H1 (cell line): ENCODE measurements around the gene KRTCAP2. TPM values are rescaled to one million over a fixed set of nuclear protein-coding genes. Genes with fewer than 3 reads are reported as not detected.
A peak's percentile ranks its signal among the peaks of the same experiment; 100 is the strongest.

Experiments used
- CTCF ChIA-PET: fragments of 300-600 bp; sonication (Branson Sonifier 250); formaldehyde crosslinking; loops from one replicate; lab custom pipeline; 2021; ENCODE audit not compliant: partially characterized antibody; lab: Charles Lee
- POLR2A ChIA-PET: fragments of 300-600 bp; sonication (Branson Sonifier 250); formaldehyde crosslinking; loops from one replicate; lab custom pipeline; 2021; ENCODE audit warnings: inconsistent platforms; ENCODE audit not compliant: partially characterized antibody; lab: Charles Lee
- DNase-seq, 2 experiments: peaks; one replicate each; pipeline versions ENCODE4 v3.0.0 to v3.0.0-alpha.2; 2010 to 2022; ENCODE audit warnings: low spot score in 2 of 2, low read depth in 1 of 2, mixed read lengths in 1 of 2
- FAIRE-seq: peaks from 2 replicates; lab custom pipeline; 2011; peaks lifted over from hg19 to GRCh38; lab: Jason Lieb, UNC
- H2AFZ ChIP-seq: 2 replicates; pipeline ENCODE4 v1.8.1; 2012; ENCODE audit warnings: low read length, inconsistent platforms
- H2AK5ac ChIP-seq: 2 replicates; pipeline ENCODE4 v1.6.1; 2013; ENCODE audit warnings: low read depth, low read length
- H2BK120ac ChIP-seq: replicated peaks from 2 replicates; pipeline ENCODE3; 2013; ENCODE audit warnings: low read depth, low read length, inconsistent platforms
- H2BK12ac ChIP-seq: 2 replicates; pipeline ENCODE4 v1.6.1; 2013; ENCODE audit warnings: low read depth, low read length
- H2BK15ac ChIP-seq: 2 replicates; pipeline ENCODE4 v1.6.1; 2013; ENCODE audit warnings: low read length
- H2BK20ac ChIP-seq: 2 replicates; pipeline ENCODE4 v1.6.1; 2013; ENCODE audit warnings: low read length
- H2BK5ac ChIP-seq: 2 replicates; pipeline ENCODE4 v1.6.1; 2013; ENCODE audit warnings: low read depth, low read length
- H3K14ac ChIP-seq: 2 replicates; pipeline ENCODE4 v1.6.1; 2013; ENCODE audit warnings: inconsistent platforms; ENCODE audit not compliant: insufficient read length
- H3K18ac ChIP-seq: 2 replicates; pipeline ENCODE4 v1.6.1; 2013; ENCODE audit warnings: low read length; ENCODE audit errors: extremely low read depth
- H3K23ac ChIP-seq: 2 replicates; pipeline ENCODE4 v1.6.1; 2013; ENCODE audit warnings: inconsistent platforms; ENCODE audit not compliant: insufficient read length
- H3K23me2 ChIP-seq: 2 replicates; pipeline ENCODE4 v1.6.1; 2013; ENCODE audit warnings: low read depth, low read length
- H3K27ac ChIP-seq: 2 replicates; pipeline ENCODE4 v1.6.1; 2011; ENCODE audit warnings: low read depth, low read length, inconsistent platforms
- H3K27me3 ChIP-seq, 4 experiments: replicated peaks in 1 of 4; 1 replicate in 1 of 4; 2 replicates in 3 of 4; pipeline versions ENCODE4 v1.6.1 to v1.8.1; 2011 to 2013; ENCODE audit warnings: low read length in 3 of 4, mild to moderate bottlenecking in 3 of 4, inconsistent platforms in 2 of 4, mixed read lengths in 2 of 4, moderate library complexity in 1 of 4; ENCODE audit not compliant: control insufficient read depth in 3 of 4, insufficient read depth in 3 of 4; ENCODE audit errors: extremely low read depth in 1 of 4
- H3K36me3 ChIP-seq, 4 experiments: 2 replicates each; pipeline versions ENCODE4 v1.6.1 to v1.8.1; 2011 to 2013; ENCODE audit warnings: mild to moderate bottlenecking in 4 of 4, low read length in 3 of 4, moderate library complexity in 2 of 4, control low read depth in 1 of 4, inconsistent platforms in 1 of 4; ENCODE audit not compliant: insufficient read depth in 4 of 4, control insufficient read depth in 2 of 4
- H3K4ac ChIP-seq: replicated peaks from 2 replicates; pipeline ENCODE3; 2013; ENCODE audit warnings: low read length, low read depth, mixed read lengths, inconsistent platforms; ENCODE audit not compliant: insufficient read length
- H3K4me1 ChIP-seq, 4 experiments: replicated peaks in 1 of 4; 1 replicate in 1 of 4; 2 replicates in 3 of 4; pipeline versions ENCODE4 v1.6.1 to v1.8.1; 2011 to 2013; ENCODE audit warnings: low read length in 3 of 4, inconsistent platforms in 2 of 4, mixed read lengths in 1 of 4; ENCODE audit not compliant: insufficient read depth in 4 of 4, control insufficient read depth in 3 of 4
- H3K4me2 ChIP-seq, 2 experiments: 2 replicates each; pipeline versions ENCODE4 v1.6.1 to v1.8.1; 2011 to 2013; ENCODE audit warnings: low read depth in 2 of 2, low read length in 2 of 2, control low read depth in 1 of 2, inconsistent platforms in 1 of 2, mild to moderate bottlenecking in 1 of 2; ENCODE audit not compliant: insufficient read depth in 1 of 2
- H3K4me3 ChIP-seq, 4 experiments: fragments of 200-600, 300-600 bp in 1 of 4; sonication (generic), shearing (Covaris generic), sonication (Bioruptor Twin) in 1 of 4; 2 replicates each; pipeline versions ENCODE4 v1.5.1 to v1.8.1; 2011 to 2016; ENCODE audit warnings: low read length in 4 of 4, low read depth in 3 of 4, control low read depth in 2 of 4, inconsistent platforms in 2 of 4, mild to moderate bottlenecking in 2 of 4, mixed read lengths in 1 of 4, moderate library complexity in 1 of 4; ENCODE audit not compliant: insufficient read depth in 2 of 4; ENCODE audit errors: extremely low read depth in 1 of 4
- H3K56ac ChIP-seq: replicated peaks from 2 replicates; pipeline ENCODE3; 2013; ENCODE audit warnings: low read depth, mild to moderate bottlenecking, mixed read lengths, low read length, inconsistent platforms; ENCODE audit not compliant: insufficient read length
- H3K79me1 ChIP-seq: 2 replicates; pipeline ENCODE4 v1.6.1; 2013; ENCODE audit warnings: low read depth, low read length, control low read depth
- H3K79me2 ChIP-seq, 2 experiments: 2 replicates each; pipeline versions ENCODE4 v1.6.1 to v1.8.1; 2012 to 2013; ENCODE audit warnings: low read length in 2 of 2, mild to moderate bottlenecking in 2 of 2, inconsistent platforms in 1 of 2; ENCODE audit not compliant: insufficient read depth in 2 of 2, control insufficient read depth in 1 of 2
- H3K9ac ChIP-seq, 4 experiments: replicated peaks in 1 of 4; 1 replicate in 1 of 4; 2 replicates in 3 of 4; pipeline versions ENCODE4 v1.6.1 to v1.8.1; 2011 to 2013; ENCODE audit warnings: low read depth in 3 of 4, low read length in 3 of 4, control low read depth in 2 of 4, mild to moderate bottlenecking in 2 of 4, moderate library complexity in 2 of 4, inconsistent platforms in 1 of 4; ENCODE audit errors: extremely low read depth in 1 of 4
- H3K9me3 ChIP-seq, 2 experiments: 2 replicates each; pipeline versions ENCODE4 v1.6.1 to v1.8.1; 2012 to 2013; ENCODE audit warnings: mild to moderate bottlenecking in 2 of 2, moderate library complexity in 2 of 2, control low read depth in 1 of 2, inconsistent platforms in 1 of 2, low read depth in 1 of 2, low read length in 1 of 2, mixed read lengths in 1 of 2; ENCODE audit not compliant: insufficient read depth in 2 of 2
- H4K20me1 ChIP-seq, 2 experiments: replicated peaks in 1 of 2; 2 replicates each; pipeline versions ENCODE3 to v1.8.1; 2011 to 2013; ENCODE audit warnings: inconsistent platforms in 2 of 2, low read length in 2 of 2, mild to moderate bottlenecking in 1 of 2; ENCODE audit not compliant: insufficient read depth in 2 of 2, control insufficient read depth in 1 of 2
- H4K5ac ChIP-seq: 2 replicates; pipeline ENCODE4 v1.6.1; 2013; ENCODE audit warnings: low read length, low read depth, mixed read lengths, inconsistent platforms; ENCODE audit not compliant: insufficient read length
- H4K8ac ChIP-seq: 2 replicates; pipeline ENCODE4 v1.8.0; 2013; ENCODE audit warnings: mild to moderate bottlenecking, moderate library complexity, low read length, inconsistent platforms; ENCODE audit not compliant: insufficient read depth; ENCODE audit errors: extremely low read depth
- H4K91ac ChIP-seq: replicated peaks from 2 replicates; pipeline ENCODE3; 2013; ENCODE audit warnings: low read length, mixed read lengths, inconsistent platforms; ENCODE audit not compliant: insufficient read length
- CEBPB ChIP-seq: IDR thresholded peaks from 2 replicates; pipeline ENCODE4 v1.6.1; 2012; ENCODE audit warnings: low read depth, low read length
- NANOG ChIP-seq: IDR thresholded peaks from 2 replicates; pipeline ENCODE4 v1.6.1; 2011; ENCODE audit warnings: low read length, low read depth, mild to moderate bottlenecking, inconsistent platforms; ENCODE audit not compliant: insufficient read depth, poor library complexity, severe bottlenecking
- WGBS, 2 experiments: shearing (Covaris generic) in 1 of 2; methylation state at CpG; one replicate each; pipeline versions ENCODE4 v1.1.6 to v1.1.7; 2013 to 2015; ENCODE audit warnings: low lambda C conversion rate in 2 of 2, mixed read lengths in 2 of 2, inconsistent platforms in 1 of 2, low coverage in 1 of 2, missing lambda C conversion rate in 1 of 2; ENCODE audit not compliant: insufficient replicate concordance in 2 of 2, insufficient coverage in 1 of 2, insufficient read length in 1 of 2; ENCODE audit errors: extremely low coverage in 1 of 2, missing lambda C conversion rate in 1 of 2; 5-methylcytosine and 5-hydroxymethylcytosine counted together
- polyA plus RNA-seq, 7 experiments: library from polyadenylated mRNA; depleted of rRNA in 3 of 7; stranded (reverse) in 5 of 7; unstranded in 2 of 7; fragments of >200 nt in 5 of 7; fragments of 200-250 nt in 2 of 7; gene quantifications; 1 replicate in 5 of 7; 2 replicates in 1 of 7; 4 replicates in 1 of 7; pipeline versions ENCODE4 v1.2.1 to v1.2.3, GENCODE V29; 2011 to 2013; ENCODE audit warnings: missing spikeins in 2 of 7, mixed read lengths in 2 of 7
- total RNA-seq: library from RNA; stranded (reverse); fragmentation: NEBNext Ultra II Directional; extraction: Animal tissue kit (Norgen Biotek cat#: 25700); gene quantifications from 2 replicates; pipeline ENCODE4 v1.2.1, GENCODE V29; 2021

KRTCAP2 gene
- total and polyA plus RNA-seq, 2 of the 8 experiments (the other 6 are each of a cell fraction or from before 2014, with no cell fraction given): 146 to 317 TPM

DNA sequence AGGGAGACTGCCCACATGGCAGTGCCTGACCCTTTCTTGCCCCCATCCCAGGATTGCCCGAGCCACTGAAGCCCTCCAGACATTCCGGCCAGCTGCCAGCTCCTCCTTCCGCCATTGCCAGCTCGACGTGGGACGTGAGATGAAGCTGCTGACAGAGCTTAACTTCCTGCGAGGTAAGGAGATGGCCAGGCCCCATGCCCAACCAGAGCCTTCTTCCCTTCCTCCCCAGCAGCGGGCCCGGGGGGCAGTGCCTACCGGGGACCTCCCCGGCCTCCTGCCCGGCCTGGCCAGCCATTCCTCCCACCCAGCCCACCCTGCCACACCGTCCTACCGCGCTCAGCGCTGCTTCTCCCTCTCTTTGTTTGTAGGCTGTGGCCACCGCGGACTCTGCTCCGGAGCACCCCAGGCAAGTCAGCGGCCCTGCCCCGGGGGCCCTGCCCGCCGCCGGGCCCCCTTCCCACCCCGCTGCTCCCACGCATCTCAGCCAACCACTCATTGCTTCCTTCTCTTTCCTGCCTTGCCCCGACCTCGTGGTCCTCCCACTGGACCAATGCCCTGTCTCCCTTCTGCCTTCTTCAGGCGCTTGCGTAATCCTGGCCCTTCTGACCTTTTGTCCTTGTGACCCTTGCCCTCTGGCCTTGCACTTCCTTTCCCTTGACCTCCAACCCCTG lies 5.5 kb upstream of the KRTCAP2 start:
- H3K4ac ChIP-seq: no peak overlapping the region
- H2BK20ac ChIP-seq: no peak overlapping the region
- no peak overlapping the region for H3K56ac ChIP-seq
- no peak overlapping the region for H2BK5ac ChIP-seq
- H3K9me3 ChIP-seq: no peaks in the 10 kb centered on the region
- peaks cover 8 to 10% of the 10 kb centered on the region in 2 experiments for H4K20me1 ChIP-seq
- no peak overlapping the region for H3K14ac ChIP-seq
- H3K27ac ChIP-seq: no peak overlapping the region
- no peak overlapping the region for H4K8ac ChIP-seq
- ChIA-PET CTCF (interaction anchor here (0.7 to 7.9 kb wide), 5 partner anchors 8 to 93 kb away, joined by 3 to 107 read pairs (median 4); partner anchors contain the start of gene THBS3), POLR2A (interaction anchor here (1.6 to 20.5 kb wide), 4 partner anchors 8 to 49 kb away, joined by 3 to 512 read pairs (median 10); partner anchors contain the start of genes MTX1 and THBS3)
- H3K36me3 ChIP-seq: peaks cover 15 to 46% (median 31%) of the 10 kb centered on the region in 4 experiments
- H3K4me1 ChIP-seq: peaks cover 0 to 18% (median 8%) of the 10 kb centered on the region in 4 experiments; a peak in 5 of 7 replicates
- no peak overlapping the region for H2AK5ac ChIP-seq
- H3K4me2 ChIP-seq: no peak overlapping the region
- 94% methylated on average over 15 of the region's 30 CpGs; no CpG with 5 or more reads in 1 of the 2 experiments for WGBS, 2 experiments
- no peak overlapping the region for H3K4me3 ChIP-seq
- no peak overlapping the region for H2BK12ac ChIP-seq
- H3K18ac ChIP-seq: no peak overlapping the region
- H3K9ac ChIP-seq: no peak overlapping the region
- H3K79me1 ChIP-seq: no peaks in the 10 kb centered on the region; the same call in 1 of the 2 replicates
- no peak overlapping the region for H4K91ac ChIP-seq
- H2BK15ac ChIP-seq: no peak overlapping the region
- no peak for TF ChIP-seq NANOG
- TF ChIP-seq CEBPB: peak; percentile 57
- DNase-seq (no peak), FAIRE-seq (no peak)
- no peak overlapping the region for H2BK120ac ChIP-seq
- H3K23ac ChIP-seq: no peak overlapping the region
- H4K5ac ChIP-seq: no peak overlapping the region
- H3K23me2 ChIP-seq: peaks cover 10% of the 10 kb centered on the region; the same call in 1 of the 2 replicates
- H3K27me3 ChIP-seq: no peaks in the 10 kb centered on the region
- no peak overlapping the region for H2AFZ ChIP-seq
- peaks cover 0 to 4% of the 10 kb centered on the region in 2 experiments; a peak in 1 of 4 replicates for H3K79me2 ChIP-seq
